ENCODE results near the gene MTO1. TPM values are rescaled to one million over a fixed set of nuclear protein-coding genes. Genes with fewer than 3 reads are reported as not detected.

The MTO1 gene
- total and polyA plus RNA-seq, 2 experiments from 2014 or later, result 27.7 to 36.7 TPM

- H3K4me3 Mint-ChIP-seq, result no peak overlapping the region
- TF ChIP-seq CTCF (conservative IDR thresholded peaks at IDR 0.05; ENCODE audit: low read depth in 2 of 2) (no peak), ZNF114 (CRISPR knock-in tag; IDR thresholded peaks at IDR 0.05) (no peak), REST (IDR thresholded peaks at IDR 0.05; ENCODE audit: unreplicated experiment) (no peak), ZNF462 (CRISPR knock-in tag; IDR thresholded peaks at IDR 0.05) (no peak), ETS1 (IDR thresholded peaks at IDR 0.05) (no peak), EZH2 (IDR thresholded peaks at IDR 0.05; ENCODE audit: low read depth, unreplicated experiment) (no peak)
- H3K27me3 Mint-ChIP-seq (ENCODE audit: insufficient read depth, low read depth, poor library complexity), result peaks cover 30% of the 10 kb centered on the region
- no peaks in the 10 kb centered on the region for H3K36me3 ChIP-seq (ENCODE audit: insufficient read depth)
- peaks cover 9% of the 10 kb centered on the region; the same call in 2 of the 3 replicates for H3K9me3 Mint-ChIP-seq
- no peaks in the 10 kb centered on the region for H3K79me2 ChIP-seq (replicated peaks; ENCODE audit: insufficient read depth)
- no peak overlapping the region for H3K27ac Mint-ChIP-seq
- peaks cover 2% of the 10 kb centered on the region; the same call in 1 of the 3 replicates for H3K4me1 Mint-ChIP-seq
- H3K4me3 ChIP-seq, result no peak overlapping the region
- H3K36me3 Mint-ChIP-seq (ENCODE audit: low read depth), result peaks cover 8% of the 10 kb centered on the region; the same call in 2 of the 3 replicates
- no peaks in the 10 kb centered on the region for H3K4me1 ChIP-seq (ENCODE audit: insufficient read depth)
- no peaks in the 10 kb centered on the region for H4K20me1 ChIP-seq (replicated peaks; ENCODE audit: insufficient read depth)
- no peak overlapping the region for H3K4me2 ChIP-seq
- ATAC-seq (no peak), DNase-seq (ENCODE audit: low spot score) (no peak)
- H3F3A ChIP-seq (replicated peaks; ENCODE audit: low read depth), result peaks cover 11% of the 10 kb centered on the region; the same call in 1 of the 2 replicates
- no peaks in the 10 kb centered on the region for H3K27me3 ChIP-seq (ENCODE audit: insufficient read depth)
- H2AFZ ChIP-seq, result no peak overlapping the region
- no peak overlapping the region for H3K27ac ChIP-seq (ENCODE audit: low read depth)
- no peaks in the 10 kb centered on the region for H3K9me2 ChIP-seq (ENCODE audit: insufficient read depth)
These were observed 48.3 kb downstream of the MTO1 start for GRCh38 chr6:73509851-73510250.
